GM23338 (cell line): ENCODE results near the gene EXOC5.

Source experiments
- CREB1 ChIP-seq: fragments of 250-450 bp; sonication (Bioruptor Pico); IDR thresholded peaks from 2 replicates; pipeline ENCODE4 v1.5.0; 2020; ENCODE audit warnings: low read depth, mild to moderate bottlenecking, moderate library complexity
- EZH2 ChIP-seq: fragments of 200-600 bp; sonication (generic); IDR thresholded peaks from one replicate; pipeline ENCODE4 v1.8.0; 2017; ENCODE audit warnings: antibody characterized with exemption, mild to moderate bottlenecking, low read depth; ENCODE audit not compliant: unreplicated experiment
- EZH2phosphoT487 ChIP-seq: fragments of 200-600 bp; sonication (generic); IDR thresholded peaks from one replicate; pipeline ENCODE4 v1.8.1; 2018; ENCODE audit warnings: antibody characterized with exemption; ENCODE audit not compliant: unreplicated experiment
- POLR2AphosphoS5 ChIP-seq: IDR thresholded peaks from 2 replicates; pipeline ENCODE4 v1.6.1; 2016; ENCODE audit warnings: antibody characterized with exemption, low read depth
- STAT1 ChIP-seq: IDR thresholded peaks from one replicate; pipeline ENCODE4 v1.6.1; 2016; ENCODE audit warnings: antibody characterized with exemption; ENCODE audit not compliant: unreplicated experiment
- ZNF331 ChIP-seq: fragments of 250-450 bp; sonication (Bioruptor Pico); IDR thresholded peaks from 2 replicates; pipeline ENCODE4 v1.5.0; 2020; ENCODE audit warnings: low read depth, mild to moderate bottlenecking, moderate library complexity
- TF ChIP-seq, protein P1 (sequence below), 2 experiments: fragments of 200-600 bp in 1 of 2; sonication (generic) in 1 of 2; conservative IDR thresholded peaks; 2 replicates each; pipeline versions ENCODE4 v1.5.1 to v1.6.1; 2016 to 2017; ENCODE audit warnings: antibody characterized with exemption in 2 of 2, low read depth in 2 of 2, mild to moderate bottlenecking in 2 of 2, moderate library complexity in 1 of 2
- TF ChIP-seq, protein P2 (sequence below): IDR thresholded peaks from one replicate; pipeline ENCODE4 v1.6.1; 2018; ENCODE audit warnings: antibody characterized with exemption; ENCODE audit not compliant: unreplicated experiment

DNA sequence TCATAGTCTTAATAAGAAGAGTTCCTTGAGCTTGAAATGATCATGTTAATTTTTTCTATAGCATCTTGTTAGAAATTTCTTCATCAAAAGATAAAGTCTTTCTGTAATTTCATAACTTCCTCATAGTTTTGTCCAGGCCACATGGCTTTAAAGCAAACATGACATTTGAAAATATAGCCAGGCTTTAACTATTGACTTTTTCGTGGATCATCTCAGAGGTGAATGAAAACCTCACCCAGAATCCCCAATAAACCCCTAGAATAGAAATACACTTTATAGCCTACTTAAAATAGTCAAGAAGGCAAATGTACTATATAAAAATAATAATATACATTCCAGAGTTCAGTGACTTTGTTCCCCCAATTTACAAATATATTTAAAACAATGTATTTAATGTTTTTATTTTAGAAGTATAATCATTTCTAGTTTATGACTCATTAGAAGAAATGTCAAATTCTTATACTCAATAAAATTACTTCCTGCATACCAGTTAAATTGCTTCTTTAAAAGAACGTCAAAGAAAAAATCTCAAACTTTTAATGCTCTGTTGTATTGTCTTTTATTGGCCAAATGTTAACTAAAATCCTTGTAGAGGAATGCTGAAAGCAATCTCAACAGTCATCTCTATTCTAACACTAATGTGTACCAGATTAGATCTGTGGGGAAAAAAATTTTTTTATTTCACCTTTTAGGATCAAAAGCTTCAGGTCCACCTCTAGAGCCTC lies 21.6 kb downstream of the EXOC5 start:
- TF ChIP-seq, protein P1, sequence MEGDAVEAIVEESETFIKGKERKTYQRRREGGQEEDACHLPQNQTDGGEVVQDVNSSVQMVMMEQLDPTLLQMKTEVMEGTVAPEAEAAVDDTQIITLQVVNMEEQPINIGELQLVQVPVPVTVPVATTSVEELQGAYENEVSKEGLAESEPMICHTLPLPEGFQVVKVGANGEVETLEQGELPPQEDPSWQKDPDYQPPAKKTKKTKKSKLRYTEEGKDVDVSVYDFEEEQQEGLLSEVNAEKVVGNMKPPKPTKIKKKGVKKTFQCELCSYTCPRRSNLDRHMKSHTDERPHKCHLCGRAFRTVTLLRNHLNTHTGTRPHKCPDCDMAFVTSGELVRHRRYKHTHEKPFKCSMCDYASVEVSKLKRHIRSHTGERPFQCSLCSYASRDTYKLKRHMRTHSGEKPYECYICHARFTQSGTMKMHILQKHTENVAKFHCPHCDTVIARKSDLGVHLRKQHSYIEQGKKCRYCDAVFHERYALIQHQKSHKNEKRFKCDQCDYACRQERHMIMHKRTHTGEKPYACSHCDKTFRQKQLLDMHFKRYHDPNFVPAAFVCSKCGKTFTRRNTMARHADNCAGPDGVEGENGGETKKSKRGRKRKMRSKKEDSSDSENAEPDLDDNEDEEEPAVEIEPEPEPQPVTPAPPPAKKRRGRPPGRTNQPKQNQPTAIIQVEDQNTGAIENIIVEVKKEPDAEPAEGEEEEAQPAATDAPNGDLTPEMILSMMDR (conservative IDR thresholded peaks at IDR 0.05; ENCODE audit: low read depth in 2 of 2), result no peak
- TF ChIP-seq ZNF331 (no peak), EZH2phosphoT487 (no peak), EZH2 (no peak), STAT1 (no peak), POLR2AphosphoS5 (no peak), CREB1 (CRISPR knock-in tag) (no peak)
- TF ChIP-seq, protein P2, sequence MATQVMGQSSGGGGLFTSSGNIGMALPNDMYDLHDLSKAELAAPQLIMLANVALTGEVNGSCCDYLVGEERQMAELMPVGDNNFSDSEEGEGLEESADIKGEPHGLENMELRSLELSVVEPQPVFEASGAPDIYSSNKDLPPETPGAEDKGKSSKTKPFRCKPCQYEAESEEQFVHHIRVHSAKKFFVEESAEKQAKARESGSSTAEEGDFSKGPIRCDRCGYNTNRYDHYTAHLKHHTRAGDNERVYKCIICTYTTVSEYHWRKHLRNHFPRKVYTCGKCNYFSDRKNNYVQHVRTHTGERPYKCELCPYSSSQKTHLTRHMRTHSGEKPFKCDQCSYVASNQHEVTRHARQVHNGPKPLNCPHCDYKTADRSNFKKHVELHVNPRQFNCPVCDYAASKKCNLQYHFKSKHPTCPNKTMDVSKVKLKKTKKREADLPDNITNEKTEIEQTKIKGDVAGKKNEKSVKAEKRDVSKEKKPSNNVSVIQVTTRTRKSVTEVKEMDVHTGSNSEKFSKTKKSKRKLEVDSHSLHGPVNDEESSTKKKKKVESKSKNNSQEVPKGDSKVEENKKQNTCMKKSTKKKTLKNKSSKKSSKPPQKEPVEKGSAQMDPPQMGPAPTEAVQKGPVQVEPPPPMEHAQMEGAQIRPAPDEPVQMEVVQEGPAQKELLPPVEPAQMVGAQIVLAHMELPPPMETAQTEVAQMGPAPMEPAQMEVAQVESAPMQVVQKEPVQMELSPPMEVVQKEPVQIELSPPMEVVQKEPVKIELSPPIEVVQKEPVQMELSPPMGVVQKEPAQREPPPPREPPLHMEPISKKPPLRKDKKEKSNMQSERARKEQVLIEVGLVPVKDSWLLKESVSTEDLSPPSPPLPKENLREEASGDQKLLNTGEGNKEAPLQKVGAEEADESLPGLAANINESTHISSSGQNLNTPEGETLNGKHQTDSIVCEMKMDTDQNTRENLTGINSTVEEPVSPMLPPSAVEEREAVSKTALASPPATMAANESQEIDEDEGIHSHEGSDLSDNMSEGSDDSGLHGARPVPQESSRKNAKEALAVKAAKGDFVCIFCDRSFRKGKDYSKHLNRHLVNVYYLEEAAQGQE, result no peak
